ENCODE results near the gene NYNRIN.

DNA sequence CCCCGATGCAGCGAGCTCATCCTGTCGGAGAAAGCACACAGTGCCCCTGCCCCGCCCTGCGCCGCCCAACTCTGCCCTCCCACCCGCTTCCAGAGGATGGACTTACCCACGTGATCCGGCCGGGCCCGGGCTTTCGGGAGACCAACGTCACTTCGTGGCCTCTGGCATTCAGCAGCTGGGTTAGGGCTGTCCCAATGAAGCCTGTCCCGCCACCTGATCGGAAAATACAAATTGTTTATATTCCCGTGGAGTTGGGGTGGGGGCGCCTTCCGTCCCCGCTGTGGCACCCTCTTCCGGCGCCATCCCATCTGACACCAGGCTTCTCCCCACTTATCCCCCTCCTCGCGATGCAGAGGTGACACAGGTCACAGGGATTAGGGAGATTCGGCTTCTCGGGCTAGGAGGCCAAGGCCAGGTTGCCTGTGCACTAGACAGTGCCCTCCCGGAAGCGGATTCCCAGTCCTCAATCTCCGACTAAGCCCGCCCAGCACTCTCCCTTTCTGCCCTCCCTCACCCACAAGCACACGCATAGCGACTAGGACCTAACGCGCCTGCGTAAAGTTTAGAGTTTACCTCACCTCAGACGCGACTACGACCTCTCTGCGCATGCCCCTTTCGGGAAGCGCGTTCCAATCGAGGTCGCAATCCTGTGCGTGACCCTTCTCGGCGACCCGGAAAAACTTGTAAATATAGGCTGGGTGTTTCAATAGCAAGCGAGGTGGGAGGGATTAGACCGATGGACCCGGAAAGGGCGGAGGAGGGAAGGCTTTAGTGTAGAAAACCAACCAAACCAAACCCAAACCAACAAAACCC lies 43.6 kb downstream of the NYNRIN start, which contains the start of gene SDR39U1:
- TF ChIP-seq, protein P1, sequence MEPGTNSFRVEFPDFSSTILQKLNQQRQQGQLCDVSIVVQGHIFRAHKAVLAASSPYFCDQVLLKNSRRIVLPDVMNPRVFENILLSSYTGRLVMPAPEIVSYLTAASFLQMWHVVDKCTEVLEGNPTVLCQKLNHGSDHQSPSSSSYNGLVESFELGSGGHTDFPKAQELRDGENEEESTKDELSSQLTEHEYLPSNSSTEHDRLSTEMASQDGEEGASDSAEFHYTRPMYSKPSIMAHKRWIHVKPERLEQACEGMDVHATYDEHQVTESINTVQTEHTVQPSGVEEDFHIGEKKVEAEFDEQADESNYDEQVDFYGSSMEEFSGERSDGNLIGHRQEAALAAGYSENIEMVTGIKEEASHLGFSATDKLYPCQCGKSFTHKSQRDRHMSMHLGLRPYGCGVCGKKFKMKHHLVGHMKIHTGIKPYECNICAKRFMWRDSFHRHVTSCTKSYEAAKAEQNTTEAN (CRISPR knock-in tag; IDR thresholded peaks at IDR 0.05) = no peak
- TF ChIP-seq E2F4 (CRISPR knock-in tag; IDR thresholded peaks at IDR 0.05; ENCODE audit: borderline replicate concordance, low read depth) (no peak), CTCF (IDR thresholded peaks at IDR 0.05) (no peak), ATF3 (CRISPR knock-in tag; conservative IDR thresholded peaks at IDR 0.05) (no peak), AR (CRISPR knock-in tag; IDR thresholded peaks at IDR 0.05) (no peak), ZNF512 (CRISPR knock-in tag; IDR thresholded peaks at IDR 0.05; ENCODE audit: borderline replicate concordance) (no peak), USF2 (CRISPR knock-in tag; IDR thresholded peaks at IDR 0.05) (peak; percentile 93)

All from WTC11 (cell line).